A549 (cell line): Measurements from ENCODE around the gene BCAS3. TPM values are rescaled to one million over a fixed set of nuclear protein-coding genes. Genes with fewer than 3 reads are reported as not detected.

Experiments
- ATAC-seq, 2 experiments: fragments of 200-7000 bp in 1 of 2; fragments of >200 bp in 1 of 2; cut with Nextera tagmentation in 1 of 2; cut with Tn5 transposase in 1 of 2; 3 replicates each; pipeline versions ENCODE4 v1.8.0 to v1.9.1; 2018 to 2020; ENCODE audit warnings: mild to moderate bottlenecking in 1 of 2, moderate library complexity in 1 of 2
- CTCF ChIA-PET: fragments of 300-600 bp; sonication (Branson Sonifier 250); formaldehyde crosslinking; extraction: SDS; loops from one replicate; lab custom pipeline; 2021; ENCODE audit warnings: antibody characterized with exemption, inconsistent platforms; lab: Yijun Ruan, JAX
- POLR2A ChIA-PET: fragments of 350-600 bp; formaldehyde crosslinking; extraction: SDS; loops from one replicate; lab custom pipeline; 2021; ENCODE audit warnings: antibody characterized with exemption, inconsistent platforms; lab: Yijun Ruan, JAX
- DNase-seq, 2 experiments: peaks; one replicate each; pipeline versions ENCODE4 v3.0.0 to v3.0.0-alpha.2; 2011 to 2016; ENCODE audit warnings: low read depth in 1 of 2, low spot score in 1 of 2
- FAIRE-seq: peaks from 2 replicates; lab custom pipeline; 2011; peaks lifted over from hg19 to GRCh38; lab: Jason Lieb, UNC
- H3K27ac ChIP-seq, 2 experiments: fragments of >200 bp; sonication (Bioruptor Twin); formaldehyde crosslinking; 3 replicates each; pipeline ENCODE4 v1.5.1; 2016 to 2017
- H3K4me1 ChIP-seq: fragments of >200 bp; sonication (Bioruptor Twin); formaldehyde crosslinking; 3 replicates; pipeline ENCODE4 v1.6.1; 2016
- H3K4me2 ChIP-seq: fragments of >200 bp; sonication (Bioruptor Twin); formaldehyde crosslinking; 3 replicates; pipeline ENCODE4 v1.6.1; 2016
- H3K4me3 ChIP-seq: fragments of >200 bp; sonication (Bioruptor Twin); formaldehyde crosslinking; 3 replicates; pipeline ENCODE4 v1.5.1; 2016
- H3K9me3 ChIP-seq: fragments of >200 bp; sonication (Bioruptor Twin); formaldehyde crosslinking; 3 replicates; pipeline ENCODE4 v1.6.1; 2016
- BHLHE40 ChIP-seq: IDR thresholded peaks from 2 replicates; pipeline ENCODE4 v1.6.1; 2012; ENCODE audit warnings: low read depth, low read length, inconsistent platforms
- CBX8 ChIP-seq: fragments of 200-600 bp; sonication (generic); IDR thresholded peaks from 2 replicates; pipeline ENCODE4 v1.6.1; 2016
- CEBPB ChIP-seq, 2 experiments: fragments of >200 bp in 1 of 2; sonication (Bioruptor Twin) in 1 of 2; formaldehyde crosslinking in 1 of 2; IDR thresholded peaks; 2 replicates each; pipeline ENCODE4 v1.6.1; 2012 to 2016
- CHD2 ChIP-seq: fragments of 150-350 bp; IDR thresholded peaks from 2 replicates; pipeline ENCODE4 v1.6.1; 2014; ENCODE audit warnings: low read length; ENCODE audit not compliant: partially characterized antibody
- EHF ChIP-seq: fragments of 250-450 bp; sonication (Bioruptor Pico); IDR thresholded peaks from 2 replicates; pipeline ENCODE4 v1.5.0; 2020; ENCODE audit warnings: mild to moderate bottlenecking
- ESRRA ChIP-seq: fragments of 150-350 bp; IDR thresholded peaks from 2 replicates; pipeline ENCODE4 v1.6.1; 2014; ENCODE audit warnings: mild to moderate bottlenecking, low read length, borderline replicate concordance
- FOSB ChIP-seq: fragments of 250-450 bp; sonication (Bioruptor Pico); IDR thresholded peaks from 2 replicates; pipeline ENCODE4 v1.5.0; 2020; ENCODE audit warnings: mild to moderate bottlenecking, moderate library complexity
- FOSL2 ChIP-seq, 2 experiments: fragments of 450-650 bp in 1 of 2; fragments of >200 bp in 1 of 2; sonication (Bioruptor Twin) in 1 of 2; formaldehyde crosslinking; IDR thresholded peaks; 2 replicates each; pipeline versions ENCODE4 v1.5.0 to v1.6.1; 2016 to 2020; ENCODE audit warnings: mild to moderate bottlenecking in 1 of 2, moderate library complexity in 1 of 2
- HOXA7 ChIP-seq: fragments of 250-450 bp; sonication (Bioruptor Pico); IDR thresholded peaks from 2 replicates; pipeline ENCODE4 v1.5.0; 2020; ENCODE audit warnings: mild to moderate bottlenecking, moderate library complexity
- HOXB13 ChIP-seq: fragments of 250-450 bp; sonication (Bioruptor Pico); IDR thresholded peaks from 2 replicates; pipeline ENCODE4 v1.5.0; 2020; ENCODE audit warnings: low read depth, mild to moderate bottlenecking, moderate library complexity
- JUNB ChIP-seq: fragments of >200 bp; sonication (Bioruptor Twin); formaldehyde crosslinking; IDR thresholded peaks from 2 replicates; pipeline ENCODE4 v1.6.1; 2016
- MAZ ChIP-seq: fragments of 150-350 bp; IDR thresholded peaks from 2 replicates; pipeline ENCODE4 v1.6.1; 2014; ENCODE audit warnings: antibody characterized with exemption, low read depth, low read length, borderline replicate concordance
- NFE2L2 ChIP-seq: fragments of 150-350 bp; conservative IDR thresholded peaks from 2 replicates; pipeline ENCODE4 v1.6.1; 2014; ENCODE audit warnings: low read length
- NPAS2 ChIP-seq: fragments of 250-450 bp; sonication (Bioruptor Pico); IDR thresholded peaks from 2 replicates; pipeline ENCODE4 v1.8.0; 2022; ENCODE audit warnings: mild to moderate bottlenecking, moderate library complexity, borderline replicate concordance
- POLR2AphosphoS2 ChIP-seq: conservative IDR thresholded peaks from 2 replicates; pipeline ENCODE4 v1.6.1; 2012; ENCODE audit warnings: low read length, improper control_type of control experiment, inconsistent platforms
- RAD21 ChIP-seq, 2 experiments: fragments of >200 bp in 1 of 2; sonication (Bioruptor Twin) in 1 of 2; formaldehyde crosslinking in 1 of 2; IDR thresholded peaks in 1 of 2; conservative IDR thresholded peaks in 1 of 2; 2 replicates in 1 of 2; 3 replicates in 1 of 2; pipeline ENCODE4 v1.6.1; 2012 to 2018; ENCODE audit warnings: inconsistent platforms in 1 of 2
- RCOR1 ChIP-seq: fragments of 150-350 bp; IDR thresholded peaks from 2 replicates; pipeline ENCODE4 v1.6.1; 2014; ENCODE audit warnings: antibody characterized with exemption, low read length, low read depth
- RNF2 ChIP-seq: fragments of 200-600 bp; sonication (generic); IDR thresholded peaks from 2 replicates; pipeline ENCODE4 v1.6.1; 2016; ENCODE audit warnings: low read depth, mild to moderate bottlenecking, antibody characterized with exemption, moderate library complexity, borderline replicate concordance
- SMC3 ChIP-seq: fragments of >200 bp; sonication (Bioruptor Twin); formaldehyde crosslinking; IDR thresholded peaks from 3 replicates; pipeline ENCODE4 v1.6.1; 2018; ENCODE audit warnings: inconsistent platforms
- TFCP2L1 ChIP-seq: fragments of 250-450 bp; sonication (Bioruptor Pico); IDR thresholded peaks from 2 replicates; pipeline ENCODE4 v1.5.0; 2021; ENCODE audit warnings: mild to moderate bottlenecking
- ZC3H11A ChIP-seq: fragments of 450-650 bp; IDR thresholded peaks from 2 replicates; pipeline ENCODE4 v1.6.1; 2014; ENCODE audit warnings: antibody characterized with exemption, mild to moderate bottlenecking
- WGBS: methylation state at CpG from one replicate; pipeline ENCODE4 v1.1.6; 2017; ENCODE audit errors: missing lambda C conversion rate; 5-methylcytosine and 5-hydroxymethylcytosine counted together
- polyA plus RNA-seq, 4 experiments: library from polyadenylated mRNA; depleted of rRNA in 3 of 4; stranded (reverse); fragments of >200 nt; fragmentation: RNase III in 1 of 4; extraction: RNeasy Plus Mini Kit Qiagen cat#74134 plus additional on column Dnase treatment in 1 of 4; gene quantifications; 2 replicates in 3 of 4; 3 replicates in 1 of 4; pipeline ENCODE4 v1.2.3, GENCODE V29; 2011 to 2017
- TF ChIP-seq, protein P1 (sequence below): IDR thresholded peaks from 2 replicates; pipeline ENCODE4 v1.6.1; 2012
- TF ChIP-seq, protein P2 (sequence below): IDR thresholded peaks from 2 replicates; pipeline ENCODE4 v1.6.1; 2012
- TF ChIP-seq, protein P3 (sequence below): fragments of 450-650 bp; IDR thresholded peaks from 2 replicates; pipeline ENCODE4 v1.6.1; 2014; ENCODE audit warnings: antibody characterized with exemption
- TF ChIP-seq, protein P4 (sequence below): fragments of 200-600 bp; sonication (generic); IDR thresholded peaks from 2 replicates; pipeline ENCODE4 v1.6.1; 2016; ENCODE audit warnings: antibody characterized with exemption, mild to moderate bottlenecking, moderate library complexity
- TF ChIP-seq, protein P5 (sequence below): fragments of 250-450 bp; sonication (Bioruptor Pico); IDR thresholded peaks from 2 replicates; pipeline ENCODE4 v1.5.0; 2020; ENCODE audit warnings: low read depth, mild to moderate bottlenecking, moderate library complexity
- TF ChIP-seq, protein P6 (sequence below): fragments of 250-450 bp; sonication (Bioruptor Pico); IDR thresholded peaks from 2 replicates; pipeline ENCODE4 v1.5.0; 2021; ENCODE audit warnings: mild to moderate bottlenecking, moderate library complexity, borderline replicate concordance

BCAS3 gene
- polyA plus RNA-seq, 2 of the 4 experiments (the other 2 are of a cell fraction) = 14.7 to 43.4 TPM

DNA sequence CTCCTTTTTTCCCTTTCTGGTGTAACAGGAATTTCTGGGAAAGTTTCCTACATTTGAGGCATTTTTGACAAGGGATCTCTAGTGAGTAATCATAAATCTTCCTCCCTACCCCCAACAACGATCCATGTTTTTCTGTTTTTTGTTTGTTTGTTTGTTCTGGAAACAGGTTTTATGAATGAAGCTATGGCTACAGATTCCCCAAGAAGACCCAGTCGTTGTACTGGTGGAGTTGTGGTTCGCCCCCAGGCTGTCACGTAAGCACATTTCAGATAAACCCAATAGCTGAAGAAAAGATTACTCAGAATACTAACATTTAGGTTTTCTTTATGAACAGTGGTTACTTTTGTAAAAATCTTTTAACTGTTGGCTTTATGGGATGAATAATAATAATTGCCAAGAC, 1.6 kb downstream of the BCAS3 start:
- POLR2A ChIA-PET = no interaction called here
- 73% methylated on average over 4 of the region's 4 CpGs for WGBS
- H3K27ac ChIP-seq = no peak overlapping the region

DNA sequence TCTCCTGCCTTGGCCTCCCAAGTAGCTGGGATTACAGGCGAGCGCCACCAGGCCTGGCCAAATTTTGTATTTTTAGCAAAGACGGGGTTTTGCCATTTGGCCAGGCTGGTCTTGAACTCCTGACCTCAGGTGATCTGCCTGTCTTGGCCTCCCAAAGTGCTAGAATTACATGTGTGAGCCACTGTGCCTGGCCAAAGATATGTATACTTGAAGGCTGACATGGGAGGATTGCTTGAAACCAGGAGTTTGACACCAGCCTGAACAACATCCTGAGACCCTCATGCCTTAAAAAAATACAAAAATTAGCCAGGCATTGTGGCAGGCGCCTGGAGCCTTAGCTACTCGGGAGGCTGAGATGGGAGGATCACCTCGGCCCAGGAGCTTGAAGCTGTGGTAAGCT, 3.1 kb downstream of the BCAS3 start:
- no peak for ATAC-seq
- no peaks in the 10 kb centered on the region for H3K9me3 ChIP-seq
- DNase-seq = no peak
- CTCF ChIA-PET = no interaction called here
- no peak overlapping the region for H3K4me2 ChIP-seq
- TF ChIP-seq, protein P1, sequence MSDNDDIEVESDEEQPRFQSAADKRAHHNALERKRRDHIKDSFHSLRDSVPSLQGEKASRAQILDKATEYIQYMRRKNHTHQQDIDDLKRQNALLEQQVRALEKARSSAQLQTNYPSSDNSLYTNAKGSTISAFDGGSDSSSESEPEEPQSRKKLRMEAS = no peak
- TF ChIP-seq, protein P2, sequence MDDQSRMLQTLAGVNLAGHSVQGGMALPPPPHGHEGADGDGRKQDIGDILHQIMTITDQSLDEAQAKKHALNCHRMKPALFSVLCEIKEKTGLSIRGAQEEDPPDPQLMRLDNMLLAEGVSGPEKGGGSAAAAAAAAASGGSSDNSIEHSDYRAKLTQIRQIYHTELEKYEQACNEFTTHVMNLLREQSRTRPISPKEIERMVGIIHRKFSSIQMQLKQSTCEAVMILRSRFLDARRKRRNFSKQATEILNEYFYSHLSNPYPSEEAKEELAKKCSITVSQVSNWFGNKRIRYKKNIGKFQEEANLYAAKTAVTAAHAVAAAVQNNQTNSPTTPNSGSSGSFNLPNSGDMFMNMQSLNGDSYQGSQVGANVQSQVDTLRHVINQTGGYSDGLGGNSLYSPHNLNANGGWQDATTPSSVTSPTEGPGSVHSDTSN = no peak
- TF ChIP-seq MAZ = no peak
- TF ChIP-seq, protein P3, sequence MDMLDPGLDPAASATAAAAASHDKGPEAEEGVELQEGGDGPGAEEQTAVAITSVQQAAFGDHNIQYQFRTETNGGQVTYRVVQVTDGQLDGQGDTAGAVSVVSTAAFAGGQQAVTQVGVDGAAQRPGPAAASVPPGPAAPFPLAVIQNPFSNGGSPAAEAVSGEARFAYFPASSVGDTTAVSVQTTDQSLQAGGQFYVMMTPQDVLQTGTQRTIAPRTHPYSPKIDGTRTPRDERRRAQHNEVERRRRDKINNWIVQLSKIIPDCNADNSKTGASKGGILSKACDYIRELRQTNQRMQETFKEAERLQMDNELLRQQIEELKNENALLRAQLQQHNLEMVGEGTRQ = no peak
- TF ChIP-seq RAD21 (conservative IDR thresholded peaks at IDR 0.05 in 1 of 2, IDR thresholded peaks at IDR 0.05 in 1 of 2) = no peak
- no peak for TF ChIP-seq CHD2
- no peak for TF ChIP-seq ZC3H11A
- TF ChIP-seq TFCP2L1 (CRISPR knock-in tag) = no peak
- no peak for TF ChIP-seq CBX8
- H3K27ac ChIP-seq = no peak overlapping the region
- 88% methylated on average over 6 of the region's 6 CpGs for WGBS
- POLR2A ChIA-PET = no interaction called here
- no peak overlapping the region for H3K4me3 ChIP-seq
- FAIRE-seq = no peak
- peaks cover 12% of the 10 kb centered on the region; the same call in 2 of the 3 replicates for H3K4me1 ChIP-seq

More for the DNA sequence above, 1.6 kb downstream of the BCAS3 start:
- CTCF ChIA-PET = interaction anchor here (0.7 kb wide), 1 partner anchor 41 kb away, joined by 4 read pairs; no protein-coding TSS in a partner anchor
- Histone ChIP-seq H3K4me2 (no peak overlapping the region), H3K4me1 (peaks cover 12% of the 10 kb centered on the region; the same call in 2 of the 3 replicates), H3K9me3 (no peaks in the 10 kb centered on the region), H3K4me3 (no peak overlapping the region)
- FAIRE-seq (no peak), ATAC-seq (no peak), DNase-seq (no peak)
- TF ChIP-seq BHLHE40 (no peak), CEBPB (IDR thresholded peaks at IDR 0.05) (no peak), HOXB13 (CRISPR knock-in tag) (no peak), RNF2 (no peak), ESRRA (no peak), EHF (CRISPR knock-in tag) (no peak), FOSL2 (IDR thresholded peaks at IDR 0.05) (no peak), FOSL2 (CRISPR knock-in tag; IDR thresholded peaks at IDR 0.05) (no peak), POLR2AphosphoS2 (no peak), NFE2L2 (no peak), RCOR1 (no peak), FOSB (CRISPR knock-in tag) (no peak), HOXA7 (no peak), NPAS2 (no peak), JUNB (no peak), SMC3 (no peak)
- TF ChIP-seq, protein P4, sequence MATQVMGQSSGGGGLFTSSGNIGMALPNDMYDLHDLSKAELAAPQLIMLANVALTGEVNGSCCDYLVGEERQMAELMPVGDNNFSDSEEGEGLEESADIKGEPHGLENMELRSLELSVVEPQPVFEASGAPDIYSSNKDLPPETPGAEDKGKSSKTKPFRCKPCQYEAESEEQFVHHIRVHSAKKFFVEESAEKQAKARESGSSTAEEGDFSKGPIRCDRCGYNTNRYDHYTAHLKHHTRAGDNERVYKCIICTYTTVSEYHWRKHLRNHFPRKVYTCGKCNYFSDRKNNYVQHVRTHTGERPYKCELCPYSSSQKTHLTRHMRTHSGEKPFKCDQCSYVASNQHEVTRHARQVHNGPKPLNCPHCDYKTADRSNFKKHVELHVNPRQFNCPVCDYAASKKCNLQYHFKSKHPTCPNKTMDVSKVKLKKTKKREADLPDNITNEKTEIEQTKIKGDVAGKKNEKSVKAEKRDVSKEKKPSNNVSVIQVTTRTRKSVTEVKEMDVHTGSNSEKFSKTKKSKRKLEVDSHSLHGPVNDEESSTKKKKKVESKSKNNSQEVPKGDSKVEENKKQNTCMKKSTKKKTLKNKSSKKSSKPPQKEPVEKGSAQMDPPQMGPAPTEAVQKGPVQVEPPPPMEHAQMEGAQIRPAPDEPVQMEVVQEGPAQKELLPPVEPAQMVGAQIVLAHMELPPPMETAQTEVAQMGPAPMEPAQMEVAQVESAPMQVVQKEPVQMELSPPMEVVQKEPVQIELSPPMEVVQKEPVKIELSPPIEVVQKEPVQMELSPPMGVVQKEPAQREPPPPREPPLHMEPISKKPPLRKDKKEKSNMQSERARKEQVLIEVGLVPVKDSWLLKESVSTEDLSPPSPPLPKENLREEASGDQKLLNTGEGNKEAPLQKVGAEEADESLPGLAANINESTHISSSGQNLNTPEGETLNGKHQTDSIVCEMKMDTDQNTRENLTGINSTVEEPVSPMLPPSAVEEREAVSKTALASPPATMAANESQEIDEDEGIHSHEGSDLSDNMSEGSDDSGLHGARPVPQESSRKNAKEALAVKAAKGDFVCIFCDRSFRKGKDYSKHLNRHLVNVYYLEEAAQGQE = no peak
- TF ChIP-seq, protein P3 = no peak
- TF ChIP-seq, protein P5, sequence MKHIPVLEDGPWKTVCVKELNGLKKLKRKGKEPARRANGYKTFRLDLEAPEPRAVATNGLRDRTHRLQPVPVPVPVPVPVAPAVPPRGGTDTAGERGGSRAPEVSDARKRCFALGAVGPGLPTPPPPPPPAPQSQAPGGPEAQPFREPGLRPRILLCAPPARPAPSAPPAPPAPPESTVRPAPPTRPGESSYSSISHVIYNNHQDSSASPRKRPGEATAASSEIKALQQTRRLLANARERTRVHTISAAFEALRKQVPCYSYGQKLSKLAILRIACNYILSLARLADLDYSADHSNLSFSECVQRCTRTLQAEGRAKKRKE (CRISPR knock-in tag) = no peak
- TF ChIP-seq, protein P6, sequence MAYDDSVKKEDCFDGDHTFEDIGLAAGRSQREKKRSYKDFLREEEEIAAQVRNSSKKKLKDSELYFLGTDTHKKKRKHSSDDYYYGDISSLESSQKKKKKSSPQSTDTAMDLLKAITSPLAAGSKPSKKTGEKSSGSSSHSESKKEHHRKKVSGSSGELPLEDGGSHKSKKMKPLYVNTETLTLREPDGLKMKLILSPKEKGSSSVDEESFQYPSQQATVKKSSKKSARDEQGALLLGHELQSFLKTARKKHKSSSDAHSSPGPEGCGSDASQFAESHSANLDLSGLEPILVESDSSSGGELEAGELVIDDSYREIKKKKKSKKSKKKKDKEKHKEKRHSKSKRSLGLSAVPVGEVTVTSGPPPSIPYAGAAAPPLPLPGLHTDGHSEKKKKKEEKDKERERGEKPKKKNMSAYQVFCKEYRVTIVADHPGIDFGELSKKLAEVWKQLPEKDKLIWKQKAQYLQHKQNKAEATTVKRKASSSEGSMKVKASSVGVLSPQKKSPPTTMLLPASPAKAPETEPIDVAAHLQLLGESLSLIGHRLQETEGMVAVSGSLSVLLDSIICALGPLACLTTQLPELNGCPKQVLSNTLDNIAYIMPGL = no peak
- TF ChIP-seq, protein P1 = no peak
